ENCODE data around the gene THNSL1. TPM values are rescaled to one million over a fixed set of nuclear protein-coding genes. Genes with fewer than 3 reads are reported as not detected.

Gene THNSL1
- total and polyA plus RNA-seq, 9 of the 15 experiments (the other 6 are each of a cell fraction or from before 2014, with no cell fraction given): 4.5 to 8.6 (median 6.3) TPM

DNA sequence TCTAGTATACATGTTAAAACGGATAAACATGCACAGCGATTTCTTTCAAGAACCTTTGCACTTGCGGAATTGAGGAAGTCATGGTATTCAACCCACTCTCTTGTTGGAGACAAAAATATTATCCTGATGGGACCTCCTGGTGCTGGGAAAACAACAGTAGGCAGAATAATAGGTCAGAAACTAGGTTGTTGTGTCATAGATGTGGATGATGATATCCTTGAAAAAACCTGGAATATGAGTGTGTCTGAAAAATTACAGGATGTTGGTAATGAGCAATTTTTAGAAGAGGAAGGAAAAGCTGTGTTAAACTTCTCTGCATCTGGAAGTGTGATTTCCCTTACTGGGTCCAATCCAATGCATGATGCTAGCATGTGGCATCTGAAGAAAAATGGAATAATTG lies 6.9 kb downstream of the THNSL1 start:
- intact Hi-C loops (cut with micrococcal nuclease): no loop called here
- ATAC-seq: no peak

More for the DNA sequence above, 6.9 kb downstream of the THNSL1 start:
- Histone ChIP-seq H2AFZ (ENCODE audit: low read depth, low read length) (no peak overlapping the region), H3K9me1 (ENCODE audit: control insufficient read depth, insufficient read depth, low read length) (no peaks in the 10 kb centered on the region), H4K20me1 (replicated peaks; ENCODE audit: control insufficient read depth, insufficient read depth, low read length) (no peaks in the 10 kb centered on the region), H3K79me2 (ENCODE audit: control insufficient read depth, insufficient read depth, low read length) (peaks cover 2% of the 10 kb centered on the region; the same call in 2 of the 3 replicates), H3K36me3 (ENCODE audit: control insufficient read depth, insufficient read depth, low read length) (no peaks in the 10 kb centered on the region), H3K9me3 (replicated peaks; ENCODE audit: control insufficient read depth, insufficient read depth, low read depth, low read length) (no peaks in the 10 kb centered on the region), H3K9ac (ENCODE audit: insufficient read depth in 1 of 2, low read depth in 2 of 2, low read length in 2 of 2) (no peak overlapping the region), H3K27me3 (ENCODE audit: control insufficient read depth in 2 of 2, insufficient read depth in 2 of 2, low read length in 2 of 2) (no peaks in the 10 kb centered on the region), H3K4me3 (no peak overlapping the region), H3K4me2 (ENCODE audit: insufficient read depth, low read length) (no peak overlapping the region), H3K4me1 (replicated peaks in 1 of 2; ENCODE audit: control insufficient read depth in 2 of 2, insufficient read depth in 2 of 2, low read length in 2 of 2) (peaks cover 0 to 2% of the 10 kb centered on the region in 2 experiments; a peak in 1 of 5 replicates), H3K27ac (ENCODE audit: extremely low read depth, low read depth, low read length) (no peak overlapping the region)
- BruUV-seq (replicated peaks): no TSS peak
- CTCF ChIA-PET (ENCODE audit: low intra/inter-chr PET ratio): no interaction called here
- POLR2A ChIA-PET: no interaction called here
- in situ Hi-C loops (cut with MboI): no loop called here
- TF ChIP-seq ZNF695 (CRISPR knock-in tag; IDR thresholded peaks at IDR 0.05) (no peak), KLF13 (tag; IDR thresholded peaks at IDR 0.05; ENCODE audit: borderline replicate concordance, low read depth) (no peak), TBP (optimal IDR thresholded peaks at IDR 0.05; ENCODE audit: low read depth, low read length) (no peak), MCM5 (IDR thresholded peaks at IDR 0.05; ENCODE audit: low read depth) (no peak)
- TF ChIP-seq, protein P1, sequence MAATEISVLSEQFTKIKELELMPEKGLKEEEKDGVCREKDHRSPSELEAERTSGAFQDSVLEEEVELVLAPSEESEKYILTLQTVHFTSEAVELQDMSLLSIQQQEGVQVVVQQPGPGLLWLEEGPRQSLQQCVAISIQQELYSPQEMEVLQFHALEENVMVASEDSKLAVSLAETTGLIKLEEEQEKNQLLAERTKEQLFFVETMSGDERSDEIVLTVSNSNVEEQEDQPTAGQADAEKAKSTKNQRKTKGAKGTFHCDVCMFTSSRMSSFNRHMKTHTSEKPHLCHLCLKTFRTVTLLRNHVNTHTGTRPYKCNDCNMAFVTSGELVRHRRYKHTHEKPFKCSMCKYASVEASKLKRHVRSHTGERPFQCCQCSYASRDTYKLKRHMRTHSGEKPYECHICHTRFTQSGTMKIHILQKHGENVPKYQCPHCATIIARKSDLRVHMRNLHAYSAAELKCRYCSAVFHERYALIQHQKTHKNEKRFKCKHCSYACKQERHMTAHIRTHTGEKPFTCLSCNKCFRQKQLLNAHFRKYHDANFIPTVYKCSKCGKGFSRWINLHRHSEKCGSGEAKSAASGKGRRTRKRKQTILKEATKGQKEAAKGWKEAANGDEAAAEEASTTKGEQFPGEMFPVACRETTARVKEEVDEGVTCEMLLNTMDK (IDR thresholded peaks at IDR 0.05; ENCODE audit: borderline replicate concordance, insufficient read depth, low read depth, low read length, poor library complexity, severe bottlenecking): no peak
- TF ChIP-seq, protein P2, sequence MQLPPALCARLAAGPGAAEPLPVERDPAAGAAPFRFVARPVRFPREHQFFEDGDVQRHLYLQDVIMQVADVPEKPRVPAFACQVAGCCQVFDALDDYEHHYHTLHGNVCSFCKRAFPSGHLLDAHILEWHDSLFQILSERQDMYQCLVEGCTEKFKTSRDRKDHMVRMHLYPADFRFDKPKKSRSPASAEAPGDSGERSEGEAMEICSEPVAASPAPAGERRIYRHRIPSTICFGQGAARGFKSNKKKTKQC (CRISPR knock-in tag; IDR thresholded peaks at IDR 0.05): no peak
- TF ChIP-seq, protein P3, sequence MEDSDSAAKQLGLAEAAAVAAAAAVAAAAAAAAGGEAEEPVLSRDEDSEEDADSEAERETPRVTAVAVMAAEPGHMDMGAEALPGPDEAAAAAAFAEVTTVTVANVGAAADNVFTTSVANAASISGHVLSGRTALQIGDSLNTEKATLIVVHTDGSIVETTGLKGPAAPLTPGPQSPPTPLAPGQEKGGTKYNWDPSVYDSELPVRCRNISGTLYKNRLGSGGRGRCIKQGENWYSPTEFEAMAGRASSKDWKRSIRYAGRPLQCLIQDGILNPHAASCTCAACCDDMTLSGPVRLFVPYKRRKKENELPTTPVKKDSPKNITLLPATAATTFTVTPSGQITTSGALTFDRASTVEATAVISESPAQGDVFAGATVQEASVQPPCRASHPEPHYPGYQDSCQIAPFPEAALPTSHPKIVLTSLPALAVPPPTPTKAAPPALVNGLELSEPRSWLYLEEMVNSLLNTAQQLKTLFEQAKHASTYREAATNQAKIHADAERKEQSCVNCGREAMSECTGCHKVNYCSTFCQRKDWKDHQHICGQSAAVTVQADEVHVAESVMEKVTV (CRISPR knock-in tag; IDR thresholded peaks at IDR 0.05): no peak
- FAIRE-seq: no peak
- DNase-seq (ENCODE audit: extremely low read depth in 1 of 4, low spot score in 3 of 4): no peak
- 75% methylated on average over 3 of the region's 3 CpGs for WGBS (ENCODE audit: insufficient coverage, low coverage, missing lambda C conversion rate)
